MM.1S (cell line): ENCODE data around the gene RICTOR.

Experiments
- EZH2 ChIP-seq: fragments of 300-600 bp; sonication (generic); optimal IDR thresholded peaks from 2 replicates; pipeline ENCODE3; 2017; ENCODE audit warnings: low read depth, mild to moderate bottlenecking, antibody characterized with exemption, low read length, mixed read lengths
- TF ChIP-seq, protein P1 (sequence below): fragments of 300-600 bp; sonication (generic); IDR thresholded peaks from 2 replicates; pipeline ENCODE4 v1.5.1; 2016; ENCODE audit warnings: antibody characterized with exemption, low read length, mixed read lengths

DNA sequence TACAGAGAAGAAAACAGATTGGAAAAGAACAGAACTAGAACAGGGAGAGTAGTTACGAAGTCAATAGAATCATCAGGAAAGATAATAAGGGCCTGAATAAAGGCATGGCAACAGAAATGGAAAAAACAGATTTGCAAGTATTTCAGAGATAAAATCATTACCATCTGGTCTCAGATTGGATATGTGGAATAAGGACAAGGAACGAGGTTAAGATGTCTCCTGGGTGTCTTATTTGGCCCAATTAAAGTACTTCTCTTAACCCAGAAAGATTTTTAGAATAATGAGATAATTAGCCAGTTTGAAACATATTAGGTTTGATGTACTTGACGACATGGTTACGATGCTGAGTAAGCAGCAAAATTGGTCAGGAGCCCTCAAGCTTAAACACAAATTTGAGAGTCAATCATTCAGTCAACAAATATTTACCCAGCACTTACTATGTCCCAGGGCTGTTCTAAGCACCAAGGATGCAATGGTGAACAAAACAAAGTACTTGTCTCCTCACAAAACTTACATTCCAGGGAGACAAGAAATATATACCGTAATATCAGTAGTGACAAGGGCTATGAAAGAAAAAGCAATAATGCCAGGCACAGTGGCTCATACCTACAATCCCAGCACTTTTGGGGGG is 18.3 kb downstream of the RICTOR start:
- TF ChIP-seq, protein P1, sequence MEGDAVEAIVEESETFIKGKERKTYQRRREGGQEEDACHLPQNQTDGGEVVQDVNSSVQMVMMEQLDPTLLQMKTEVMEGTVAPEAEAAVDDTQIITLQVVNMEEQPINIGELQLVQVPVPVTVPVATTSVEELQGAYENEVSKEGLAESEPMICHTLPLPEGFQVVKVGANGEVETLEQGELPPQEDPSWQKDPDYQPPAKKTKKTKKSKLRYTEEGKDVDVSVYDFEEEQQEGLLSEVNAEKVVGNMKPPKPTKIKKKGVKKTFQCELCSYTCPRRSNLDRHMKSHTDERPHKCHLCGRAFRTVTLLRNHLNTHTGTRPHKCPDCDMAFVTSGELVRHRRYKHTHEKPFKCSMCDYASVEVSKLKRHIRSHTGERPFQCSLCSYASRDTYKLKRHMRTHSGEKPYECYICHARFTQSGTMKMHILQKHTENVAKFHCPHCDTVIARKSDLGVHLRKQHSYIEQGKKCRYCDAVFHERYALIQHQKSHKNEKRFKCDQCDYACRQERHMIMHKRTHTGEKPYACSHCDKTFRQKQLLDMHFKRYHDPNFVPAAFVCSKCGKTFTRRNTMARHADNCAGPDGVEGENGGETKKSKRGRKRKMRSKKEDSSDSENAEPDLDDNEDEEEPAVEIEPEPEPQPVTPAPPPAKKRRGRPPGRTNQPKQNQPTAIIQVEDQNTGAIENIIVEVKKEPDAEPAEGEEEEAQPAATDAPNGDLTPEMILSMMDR, result no peak
- TF ChIP-seq EZH2, result no peak
